ENCODE measurements around the gene LMOD1.

Gene LMOD1

GRCh38 chr1:201905234-201905890 lies 41.0 kb downstream of the LMOD1 start:
- Histone ChIP-seq H3K27me3 (ENCODE audit: insufficient read depth, low read length, poor library complexity) (peaks cover 12% of the 10 kb centered on the region), H4K20me1 (ENCODE audit: insufficient read depth, low read length) (no peaks in the 10 kb centered on the region), H3K9ac (ENCODE audit: low read depth, low read length) (no peak overlapping the region), H2AFZ (ENCODE audit: low read depth, low read length) (no peak overlapping the region), H3K27ac (ENCODE audit: low read length) (no peak overlapping the region), H3K4me3 (ENCODE audit: low read depth in 1 of 2, low read length in 2 of 2) (no peak overlapping the region), H3K4me1 (ENCODE audit: insufficient read depth, low read length) (no peaks in the 10 kb centered on the region), H3K36me3 (ENCODE audit: insufficient read depth, low read length) (no peaks in the 10 kb centered on the region), H3K79me2 (ENCODE audit: insufficient read depth, low read length) (no peaks in the 10 kb centered on the region), H3K9me3 (ENCODE audit: insufficient read depth, low read length, severe bottlenecking) (no peaks in the 10 kb centered on the region), H3K4me2 (ENCODE audit: insufficient read depth, low read length) (no peak overlapping the region)
- DNase-seq (no peak), ATAC-seq (ENCODE audit: insufficient read depth, low read depth) (no peak)
- TF ChIP-seq CTCF (IDR thresholded peaks at IDR 0.05; ENCODE audit: borderline replicate concordance, extremely low read depth, low read length, poor library complexity, severe bottlenecking) (no peak), EZH2 (IDR thresholded peaks at IDR 0.05; ENCODE audit: borderline replicate concordance, low read depth, low read length, severe bottlenecking) (no peak)

GRCh38 chr1:201904579-201904978 lies 41.8 kb downstream of the LMOD1 start:
- ATAC-seq (ENCODE audit: insufficient read depth, low read depth), result no peak
- no peak overlapping the region for H3K27ac ChIP-seq (ENCODE audit: low read length)
- DNase-seq, result no peak

GRCh38 chr1:201903135-201903534 lies 43.2 kb downstream of the LMOD1 start:
- Histone ChIP-seq H2AFZ (ENCODE audit: low read depth, low read length) (no peak overlapping the region), H3K4me2 (ENCODE audit: insufficient read depth, low read length) (no peak overlapping the region), H3K9ac (ENCODE audit: low read depth, low read length) (no peak overlapping the region), H3K36me3 (ENCODE audit: insufficient read depth, low read length) (no peaks in the 10 kb centered on the region), H3K79me2 (ENCODE audit: insufficient read depth, low read length) (no peaks in the 10 kb centered on the region), H4K20me1 (ENCODE audit: insufficient read depth, low read length) (no peaks in the 10 kb centered on the region), H3K27me3 (ENCODE audit: insufficient read depth, low read length, poor library complexity) (no peaks in the 10 kb centered on the region), H3K27ac (ENCODE audit: low read length) (no peak overlapping the region), H3K4me3 (ENCODE audit: low read depth in 1 of 2, low read length in 2 of 2) (no peak overlapping the region), H3K4me1 (ENCODE audit: insufficient read depth, low read length) (no peaks in the 10 kb centered on the region), H3K9me3 (ENCODE audit: insufficient read depth, low read length, severe bottlenecking) (no peaks in the 10 kb centered on the region)
- ATAC-seq (ENCODE audit: insufficient read depth, low read depth) (no peak), DNase-seq (no peak)
- TF ChIP-seq EZH2 (IDR thresholded peaks at IDR 0.05; ENCODE audit: borderline replicate concordance, low read depth, low read length, severe bottlenecking), result no peak
- no peak for TF ChIP-seq CTCF (IDR thresholded peaks at IDR 0.05; ENCODE audit: borderline replicate concordance, extremely low read depth, low read length, poor library complexity, severe bottlenecking)

More at GRCh38 chr1:201904579-201904978, 41.8 kb downstream of the LMOD1 start:
- Histone ChIP-seq H3K9ac (ENCODE audit: low read depth, low read length) (no peak overlapping the region), H2AFZ (ENCODE audit: low read depth, low read length) (no peak overlapping the region), H3K36me3 (ENCODE audit: insufficient read depth, low read length) (no peaks in the 10 kb centered on the region), H3K4me2 (ENCODE audit: insufficient read depth, low read length) (no peak overlapping the region), H3K9me3 (ENCODE audit: insufficient read depth, low read length, severe bottlenecking) (no peaks in the 10 kb centered on the region), H4K20me1 (ENCODE audit: insufficient read depth, low read length) (no peaks in the 10 kb centered on the region), H3K79me2 (ENCODE audit: insufficient read depth, low read length) (no peaks in the 10 kb centered on the region), H3K27me3 (ENCODE audit: insufficient read depth, low read length, poor library complexity) (peaks cover 7% of the 10 kb centered on the region), H3K4me3 (ENCODE audit: low read depth in 1 of 2, low read length in 2 of 2) (no peak overlapping the region), H3K4me1 (ENCODE audit: insufficient read depth, low read length) (no peaks in the 10 kb centered on the region)
- TF ChIP-seq EZH2 (IDR thresholded peaks at IDR 0.05; ENCODE audit: borderline replicate concordance, low read depth, low read length, severe bottlenecking) (no peak), CTCF (IDR thresholded peaks at IDR 0.05; ENCODE audit: borderline replicate concordance, extremely low read depth, low read length, poor library complexity, severe bottlenecking) (no peak)

Data from DND-41 (cell line).